Measurements from ENCODE around the gene ARHGAP11B.
"Not testable (repeated sequence)": the region's sequence is repeated elsewhere in the genome, so short reads cannot be mapped to it uniquely, and the experiment has no call there.

ARHGAP11B gene

DNA sequence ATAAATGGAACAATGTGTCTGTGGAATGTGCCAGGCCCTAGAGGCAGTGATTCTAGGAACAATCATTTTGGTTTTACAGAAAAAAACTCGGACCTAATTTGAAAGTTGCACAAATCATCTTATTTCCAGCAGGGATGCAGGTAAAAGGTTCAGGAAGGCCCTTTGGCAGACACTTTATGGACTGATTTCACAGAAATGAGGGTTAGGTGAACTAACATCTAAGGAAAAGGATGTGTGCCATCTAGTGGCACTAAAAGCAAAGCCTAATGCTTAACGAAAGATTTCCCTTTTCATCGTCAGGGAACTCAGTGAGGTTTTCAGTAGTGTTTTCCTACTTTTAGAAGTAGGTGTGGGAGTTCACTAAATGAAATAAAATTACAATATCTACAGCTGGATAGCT, 4.6 kb upstream of the ARHGAP11B start:
- H3K27ac ChIP-seq; DNase-seq; H3K9me3 ChIP-seq; H3K27me3 ChIP-seq; H3K4me1 ChIP-seq; H3K4me3 ChIP-seq; ATAC-seq; H3K36me3 ChIP-seq; intact Hi-C loops (cut with DNase I): not testable (repeated sequence)
- 7 to 17% (median 10%) methylated on average over 1 to 2 of the region's 3 CpGs for whole genome bisulfite sequencing, 4 donors
- TF ChIP-seq, protein P1, sequence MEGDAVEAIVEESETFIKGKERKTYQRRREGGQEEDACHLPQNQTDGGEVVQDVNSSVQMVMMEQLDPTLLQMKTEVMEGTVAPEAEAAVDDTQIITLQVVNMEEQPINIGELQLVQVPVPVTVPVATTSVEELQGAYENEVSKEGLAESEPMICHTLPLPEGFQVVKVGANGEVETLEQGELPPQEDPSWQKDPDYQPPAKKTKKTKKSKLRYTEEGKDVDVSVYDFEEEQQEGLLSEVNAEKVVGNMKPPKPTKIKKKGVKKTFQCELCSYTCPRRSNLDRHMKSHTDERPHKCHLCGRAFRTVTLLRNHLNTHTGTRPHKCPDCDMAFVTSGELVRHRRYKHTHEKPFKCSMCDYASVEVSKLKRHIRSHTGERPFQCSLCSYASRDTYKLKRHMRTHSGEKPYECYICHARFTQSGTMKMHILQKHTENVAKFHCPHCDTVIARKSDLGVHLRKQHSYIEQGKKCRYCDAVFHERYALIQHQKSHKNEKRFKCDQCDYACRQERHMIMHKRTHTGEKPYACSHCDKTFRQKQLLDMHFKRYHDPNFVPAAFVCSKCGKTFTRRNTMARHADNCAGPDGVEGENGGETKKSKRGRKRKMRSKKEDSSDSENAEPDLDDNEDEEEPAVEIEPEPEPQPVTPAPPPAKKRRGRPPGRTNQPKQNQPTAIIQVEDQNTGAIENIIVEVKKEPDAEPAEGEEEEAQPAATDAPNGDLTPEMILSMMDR (IDR thresholded peaks at IDR 0.05) = peak in 7 of 12 donors; percentile 11 to 33 (median 17)

DNA sequence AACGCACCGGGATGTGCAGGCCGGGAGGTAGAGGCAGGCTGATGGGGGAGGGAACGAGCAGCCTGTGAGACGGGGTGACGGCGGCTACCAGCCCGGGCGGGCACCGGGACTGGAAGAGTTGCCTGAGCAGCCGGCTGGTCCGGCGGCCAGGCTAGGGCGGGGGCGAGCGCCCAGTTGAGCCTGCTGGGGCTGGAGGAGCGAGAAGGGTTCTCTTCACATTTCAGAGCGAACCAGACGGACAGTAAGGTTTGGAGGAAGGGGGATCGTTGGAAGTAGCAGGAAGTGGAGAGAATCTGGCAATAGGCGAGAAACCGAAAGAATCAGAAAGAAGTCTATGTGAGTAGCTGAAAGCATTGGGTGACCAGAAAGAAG, 252 bp downstream of the ARHGAP11B start:
- TF ChIP-seq, protein P1 (IDR thresholded peaks at IDR 0.05) = peak in 1 of 12 donors; percentile 1
- ATAC-seq; H3K27me3 ChIP-seq; H3K9me3 ChIP-seq; H3K36me3 ChIP-seq; intact Hi-C loops (cut with DNase I); DNase-seq; H3K4me1 ChIP-seq: not testable (repeated sequence)
- WGBS, 4 donors = 0 to 1% (median 0%) methylated on average over 9 to 12 of the region's 22 CpGs
- peak overlapping the region; percentile 37 to 90 (median 64) for H3K4me3 ChIP-seq
- peak overlapping the region in 8 of 12 donors; percentile 85 to 96 (median 92) for H3K27ac ChIP-seq

DNA sequence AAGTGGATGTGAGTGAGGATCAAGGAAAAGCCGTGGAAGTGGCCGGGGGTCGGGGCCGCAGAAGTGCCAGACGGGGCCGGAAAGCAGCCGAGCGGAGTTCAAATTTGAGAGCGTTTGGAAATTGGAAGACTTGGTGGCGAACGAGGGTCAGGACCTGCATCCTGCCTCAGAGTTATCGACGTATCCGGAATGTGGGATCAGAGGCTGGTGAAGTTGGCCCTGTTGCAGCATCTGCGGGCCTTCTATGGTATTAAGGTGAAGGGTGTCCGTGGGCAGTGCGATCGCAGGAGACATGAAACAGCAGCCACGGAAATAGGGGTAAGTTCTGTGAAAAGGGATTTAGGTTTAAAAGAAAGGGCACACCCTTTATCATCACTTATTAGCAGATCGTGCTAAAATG, 704 bp downstream of the ARHGAP11B start:
- intact Hi-C loops (cut with DNase I); H3K4me1 ChIP-seq; DNase-seq; H3K27me3 ChIP-seq; H3K9me3 ChIP-seq; H3K36me3 ChIP-seq; ATAC-seq: not testable (repeated sequence)
- Histone ChIP-seq H3K4me3 (peak overlapping the region in 10 of 12 donors; percentile 61 to 90 (median 66)), H3K27ac (peak overlapping the region in 3 of 12 donors; percentile 85 to 94 (median 92))
- 1 to 2% (median 1%) methylated on average over 13 to 20 of the region's 20 CpGs for WGBS, 4 donors

DNA sequence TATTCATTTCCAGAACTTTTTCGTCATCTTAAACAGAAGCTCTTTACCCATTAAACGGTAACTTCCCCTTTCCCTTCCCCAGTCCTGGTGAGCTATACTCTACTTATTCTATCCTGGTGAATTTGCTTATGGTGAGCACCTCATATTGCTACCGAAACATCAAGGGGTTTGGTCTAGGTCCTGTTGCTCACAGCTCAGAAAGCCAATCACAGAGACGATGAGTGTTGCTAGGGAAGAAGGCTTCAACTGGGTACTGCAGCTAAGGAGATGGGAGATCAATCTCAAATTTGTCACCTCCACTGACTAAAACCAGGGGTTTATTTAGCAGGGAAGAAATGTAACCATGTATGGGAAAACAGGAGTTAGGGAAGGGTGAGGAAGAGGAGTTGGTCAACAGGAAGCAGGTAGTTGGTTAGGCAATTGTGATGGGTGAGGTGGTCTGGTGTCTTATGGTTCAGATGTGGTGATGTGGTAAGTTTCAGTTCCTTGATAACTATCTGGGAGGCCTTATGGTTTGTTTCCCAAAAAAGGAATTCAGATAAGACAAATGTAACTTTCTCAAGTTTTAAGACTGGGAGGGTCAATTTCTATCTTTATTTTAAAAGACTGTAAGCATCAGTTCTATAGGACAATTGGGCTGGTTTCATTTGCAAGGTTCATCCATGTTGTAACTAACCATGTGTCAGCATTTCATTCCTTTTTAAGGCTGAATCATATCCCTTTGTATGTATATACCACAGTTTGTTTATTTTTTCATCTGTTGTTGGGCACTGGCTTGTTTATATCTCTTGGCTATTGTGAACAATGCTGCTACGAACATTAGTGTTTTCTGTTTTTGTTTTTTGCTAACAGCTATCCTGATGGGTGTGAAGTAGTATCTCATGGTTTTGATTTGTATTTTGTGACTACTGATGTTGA, 24.3 kb downstream of the ARHGAP11B start:
- Histone ChIP-seq H3K36me3 (no peaks in the 10 kb centered on the region), H3K27ac (no peak overlapping the region), H3K27me3 (no peaks in the 10 kb centered on the region), H3K4me1 (peaks cover 0 to 6% (median 0%) of the 10 kb centered on the region in 12 donors), H3K4me3 (no peak overlapping the region), H3K9me3 (no peaks in the 10 kb centered on the region)
- WGBS, 4 donors = 87 to 92% (median 91%) methylated on average over 5 of the region's 5 CpGs
- no peak for TF ChIP-seq POLR2A (IDR thresholded peaks at IDR 0.05)
- TF ChIP-seq, protein P1 (IDR thresholded peaks at IDR 0.05) = no peak
- DNase-seq = no peak
- ATAC-seq = no peak
- intact Hi-C loops (cut with DNase I) = no loop called here
